Measurements from ENCODE around the gene TMEM98.

DNA sequence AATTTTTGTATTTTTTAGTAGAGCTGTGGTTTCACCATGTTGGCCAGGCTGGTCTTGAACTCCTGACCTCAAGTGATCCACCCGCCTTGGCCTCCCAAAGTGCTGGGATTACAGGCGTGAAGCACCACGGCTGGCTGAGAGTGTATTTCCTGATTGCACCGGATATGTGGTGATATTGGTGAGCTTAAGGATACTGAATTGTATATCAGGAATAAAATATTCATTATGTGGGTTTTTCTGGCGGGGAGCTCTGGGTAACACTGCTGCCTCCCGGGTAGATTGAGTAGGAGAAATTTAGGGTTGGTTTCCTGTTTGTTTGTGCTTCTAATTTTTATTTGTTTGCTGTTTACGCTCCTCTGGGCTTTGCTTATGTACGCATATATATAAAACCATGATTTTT is 7.7 kb upstream of the TMEM98 start:
- no peak for TF ChIP-seq RAD21 (IDR thresholded peaks at IDR 0.05; ENCODE audit: low read depth)
- TF ChIP-seq YY1 (IDR thresholded peaks at IDR 0.05; ENCODE audit: low read depth), result no peak
- TF ChIP-seq, protein P1, sequence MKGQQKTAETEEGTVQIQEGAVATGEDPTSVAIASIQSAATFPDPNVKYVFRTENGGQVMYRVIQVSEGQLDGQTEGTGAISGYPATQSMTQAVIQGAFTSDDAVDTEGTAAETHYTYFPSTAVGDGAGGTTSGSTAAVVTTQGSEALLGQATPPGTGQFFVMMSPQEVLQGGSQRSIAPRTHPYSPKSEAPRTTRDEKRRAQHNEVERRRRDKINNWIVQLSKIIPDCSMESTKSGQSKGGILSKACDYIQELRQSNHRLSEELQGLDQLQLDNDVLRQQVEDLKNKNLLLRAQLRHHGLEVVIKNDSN (IDR thresholded peaks at IDR 0.05), result no peak
- no peak for TF ChIP-seq CEBPB (IDR thresholded peaks at IDR 0.05)
